Activated CD4-positive, alpha-beta T cell treated with anti-CD3 and anti-CD28 coated beads for 4 hours (primary cell): ENCODE data around the gene ZMYM2.
"Not testable (repeated sequence)": the region's sequence is repeated elsewhere in the genome, so short reads cannot be mapped to it uniquely, and the experiment has no call there.

ENCODE experiments used
- DNase-seq, 2 donors: peaks; one replicate each; pipeline ENCODE4 v3.0.0-alpha.2; 2020

ZMYM2 gene

DNA sequence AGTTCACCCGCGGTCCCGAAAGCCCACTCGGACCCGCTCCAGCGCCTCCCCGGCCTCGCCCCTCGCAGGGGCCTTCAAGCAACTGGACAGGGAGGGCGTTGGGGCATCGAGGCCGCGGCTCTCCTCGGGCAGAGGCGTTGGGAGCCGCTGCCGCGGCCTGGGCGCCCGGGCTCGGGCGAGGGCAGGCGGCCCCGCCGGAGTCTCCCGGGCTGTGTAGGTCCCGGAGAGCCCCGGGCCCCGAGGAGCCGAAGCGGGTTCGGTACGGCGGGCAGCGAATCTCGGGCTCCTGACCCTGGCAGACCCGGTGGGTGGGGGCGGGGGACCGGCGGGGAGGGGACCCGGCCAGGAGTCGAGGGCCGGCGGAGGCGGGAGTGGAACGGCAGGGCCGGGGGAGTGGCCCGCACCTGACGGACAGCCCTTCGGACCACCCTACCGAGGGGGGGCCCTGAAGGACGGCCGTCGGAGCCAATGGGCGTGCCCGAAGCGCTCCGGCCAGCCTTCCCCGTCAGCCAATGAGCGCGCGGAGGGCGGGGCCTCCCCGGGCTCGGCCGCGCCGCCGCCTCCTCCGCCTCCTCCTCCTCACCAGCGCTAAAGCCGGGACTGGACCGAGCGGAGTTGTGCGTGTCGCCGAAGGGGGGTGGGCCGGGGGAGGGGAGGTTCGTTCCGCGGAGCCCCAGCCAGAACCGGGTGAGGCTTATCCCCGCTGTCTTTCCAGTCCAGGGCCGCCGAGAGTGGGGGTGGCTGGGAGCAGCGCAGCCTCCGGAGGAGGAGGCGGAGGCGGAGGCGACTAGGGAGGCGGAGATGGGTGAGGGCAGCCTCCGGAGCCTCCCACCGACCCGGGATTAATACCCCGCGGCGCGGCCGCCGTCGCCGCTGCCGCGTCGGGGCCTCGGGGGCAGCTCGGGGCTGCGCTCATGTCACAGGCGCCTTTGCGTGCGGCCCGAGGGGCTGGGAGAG, at the start of gene ZMYM2:
ZMYM2 (plus strand) TSS at position 573 of the 957 bp plus-strand sequence. CDS start 34,346 bp downstream, outside the sequence.
- peak; percentile 96 to 97 for DNase-seq

DNA sequence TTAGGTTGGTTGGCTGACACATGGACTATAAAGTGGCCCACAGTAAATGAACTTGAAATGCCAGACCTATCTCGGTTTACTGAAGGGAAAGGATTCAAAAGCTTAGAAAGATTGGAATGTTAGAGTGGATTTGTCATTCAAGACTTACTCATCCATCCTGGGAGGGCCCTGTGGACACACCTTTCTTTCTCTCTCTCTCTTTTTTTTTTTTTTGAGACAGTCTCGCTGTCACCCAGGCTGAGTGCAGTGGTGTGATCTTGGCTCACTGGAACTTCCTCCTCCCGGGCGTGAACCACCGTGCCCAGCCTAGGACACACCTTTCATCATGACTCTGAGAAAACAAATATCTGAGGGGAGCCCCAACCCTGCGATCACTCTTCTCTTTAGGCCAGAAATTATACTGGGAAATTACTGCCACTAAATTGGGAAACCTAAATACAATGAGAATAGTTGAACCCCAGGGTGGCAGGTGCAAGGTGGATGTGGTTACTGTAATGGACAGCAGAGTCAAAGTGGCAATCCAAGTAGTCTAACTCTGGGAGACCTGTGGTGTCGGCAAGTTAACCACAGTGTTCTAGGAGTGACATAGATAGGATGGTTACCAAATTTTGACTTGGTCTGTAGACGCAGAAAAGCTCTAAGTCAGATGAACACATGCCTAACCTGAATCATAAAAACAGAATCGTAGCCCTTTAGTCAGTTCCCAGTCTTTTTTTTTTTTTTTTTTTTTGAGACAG, 48.0 kb upstream of the ZMYM2 start:
- DNase-seq = no peak

DNA sequence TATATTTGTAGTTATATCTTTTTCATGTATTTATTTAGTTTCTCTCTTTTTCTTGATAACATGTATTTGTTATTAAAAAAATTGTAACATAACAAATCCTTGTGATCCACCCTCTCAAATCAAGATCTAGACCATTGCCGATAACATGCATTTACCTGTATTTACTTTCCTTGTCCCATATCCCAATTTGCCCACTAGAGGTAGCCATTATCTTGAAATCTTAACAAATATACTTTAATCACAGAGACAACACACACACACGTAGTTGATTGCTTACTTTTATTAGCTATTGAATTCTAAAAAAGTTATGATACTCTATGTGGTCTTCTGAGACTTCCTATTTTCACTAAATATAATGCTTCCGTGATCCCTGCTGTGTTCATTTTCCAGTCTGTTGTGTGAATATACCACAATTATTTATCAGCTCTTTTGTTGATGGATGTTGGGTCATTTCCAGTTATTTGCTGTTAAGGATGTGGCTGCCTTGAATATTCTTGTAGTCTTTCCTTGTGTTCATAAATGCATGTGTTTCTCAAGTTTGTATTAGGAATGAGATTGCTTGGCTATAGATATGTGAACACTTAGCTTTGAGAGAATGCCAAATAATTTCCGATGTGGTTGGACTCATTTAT, 31.3 kb upstream of the ZMYM2 start:
- no peak for DNase-seq

DNA sequence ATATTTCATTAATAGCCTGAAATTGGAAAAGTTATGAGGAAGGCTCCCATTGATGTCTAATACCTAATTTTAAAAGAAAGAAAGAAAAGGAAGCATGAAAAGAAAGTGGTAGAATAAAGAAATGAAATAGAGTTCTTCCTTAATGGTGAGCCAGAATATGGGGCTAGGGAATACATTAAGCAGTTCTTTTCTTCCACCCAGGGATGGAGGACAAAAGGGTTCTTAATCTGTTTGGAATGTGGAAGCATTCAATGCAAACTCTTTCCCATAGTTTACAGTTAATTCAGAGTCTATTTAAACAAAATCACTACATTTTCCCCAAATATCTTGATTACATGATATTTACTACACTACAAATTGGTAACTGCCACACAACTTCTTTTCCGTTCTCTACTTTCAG, 18.4 kb upstream of the ZMYM2 start:
- DNase-seq = no peak

DNA sequence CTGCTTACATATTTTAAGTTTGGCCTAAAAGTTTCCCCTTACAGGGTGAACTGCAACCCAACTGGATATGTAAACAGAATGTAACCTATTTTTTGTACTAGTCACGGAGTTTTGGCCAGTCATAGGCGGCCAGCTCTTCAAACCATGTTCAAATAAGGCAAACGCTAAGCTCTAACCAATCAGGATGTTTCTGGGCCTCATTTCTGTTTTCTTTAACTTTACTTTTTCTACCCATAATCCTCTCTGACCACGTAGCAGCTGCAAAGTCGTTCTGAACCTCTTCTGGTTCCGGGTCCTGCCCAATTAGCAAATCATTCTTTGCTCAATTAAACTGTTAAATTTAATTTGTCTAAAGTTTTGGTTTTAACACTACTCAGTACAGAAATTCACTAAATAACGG, 8.2 kb upstream of the ZMYM2 start:
- no peak for DNase-seq

DNA sequence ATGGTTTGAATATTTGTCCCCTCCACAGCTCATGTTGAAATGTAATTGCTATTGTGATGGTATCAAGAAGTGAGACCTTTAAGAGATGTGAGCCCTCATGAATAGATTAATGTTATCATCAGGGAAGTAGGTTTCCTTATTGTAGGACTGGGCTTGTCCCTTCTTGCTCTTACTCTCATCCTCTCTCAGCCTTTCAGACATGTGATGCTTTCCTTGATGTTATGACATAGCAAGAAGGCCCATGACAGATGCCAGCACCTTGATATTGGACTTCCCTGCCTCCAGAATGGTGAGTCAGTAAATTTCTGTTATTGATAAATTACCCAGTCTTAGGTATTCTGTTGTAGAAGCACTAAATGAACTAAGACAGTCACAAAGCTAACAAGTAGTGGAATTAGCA, 5.7 kb upstream of the ZMYM2 start:
- no peak for DNase-seq

DNA sequence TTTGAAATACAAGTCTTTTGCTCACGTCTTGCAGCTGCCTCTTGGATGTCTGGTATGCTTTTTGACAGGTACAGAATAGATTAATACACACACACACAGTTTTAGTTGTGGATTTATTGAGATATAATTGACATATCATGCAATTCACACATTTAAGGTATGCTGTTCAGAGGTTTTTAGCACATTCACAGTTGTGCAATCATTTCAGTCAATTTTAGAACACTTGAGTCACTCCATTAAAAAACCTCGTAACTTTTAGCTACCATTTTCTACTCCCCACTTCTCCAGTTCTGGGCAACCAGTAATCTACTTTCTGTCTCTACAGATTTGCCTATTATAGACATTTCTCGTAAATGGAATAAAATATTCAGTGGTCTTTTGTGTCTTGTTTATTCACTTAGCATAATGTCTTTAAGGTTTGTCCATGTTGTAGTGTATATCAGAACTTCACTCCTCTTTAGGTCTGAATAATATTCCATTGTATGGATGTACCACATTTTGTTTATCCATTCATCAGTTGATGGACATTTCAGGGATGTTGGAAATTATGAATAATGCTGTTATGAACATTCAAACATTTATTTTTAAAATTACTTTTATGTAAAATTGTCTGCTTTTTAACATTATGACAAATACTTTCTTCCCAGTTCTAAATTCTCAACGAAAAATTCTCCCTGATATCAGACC, 2.5 kb upstream of the ZMYM2 start:
- no peak for DNase-seq

DNA sequence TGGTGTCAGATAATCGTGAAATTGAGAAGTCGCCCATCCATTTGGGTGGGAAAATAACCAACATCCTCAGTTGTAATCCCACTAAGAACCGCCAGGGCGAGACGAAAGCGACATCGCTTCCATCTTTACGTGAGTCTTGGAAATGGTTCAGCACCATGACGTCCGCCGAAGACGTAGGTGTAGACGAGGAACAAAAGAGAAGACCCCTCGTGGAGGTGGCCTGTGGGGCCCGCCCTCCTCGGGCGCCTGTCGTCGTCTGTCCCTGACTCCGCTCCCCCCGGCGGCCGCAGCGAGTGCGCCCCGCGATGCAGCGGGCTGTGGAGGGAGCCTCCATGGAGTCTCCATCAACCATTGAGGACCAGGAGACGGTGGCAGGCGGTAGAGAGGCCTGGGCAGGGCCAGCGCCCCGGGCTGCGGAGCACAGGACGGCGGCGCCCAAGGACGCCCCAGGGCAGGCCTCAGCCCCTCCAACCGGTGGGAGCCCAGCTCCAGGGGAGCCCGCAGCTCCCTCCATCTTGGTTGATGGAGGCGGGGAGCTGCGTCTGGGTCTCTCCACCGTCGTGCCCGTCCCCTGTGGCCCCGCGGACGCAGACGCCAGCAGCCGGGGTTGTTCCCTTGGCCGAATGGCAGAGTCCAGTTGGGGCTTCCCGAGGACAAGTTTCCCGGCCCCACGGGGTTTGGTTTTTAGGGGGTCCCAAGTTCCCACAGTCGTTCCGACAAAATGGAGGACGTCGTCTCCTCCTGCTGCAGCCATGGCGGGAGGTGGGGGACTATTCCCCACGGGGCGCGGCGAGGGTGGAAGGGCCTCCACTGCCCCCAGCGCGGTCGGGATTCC, 990 bp upstream of the ZMYM2 start:
- peak; percentile 80 to 83 for DNase-seq

DNA sequence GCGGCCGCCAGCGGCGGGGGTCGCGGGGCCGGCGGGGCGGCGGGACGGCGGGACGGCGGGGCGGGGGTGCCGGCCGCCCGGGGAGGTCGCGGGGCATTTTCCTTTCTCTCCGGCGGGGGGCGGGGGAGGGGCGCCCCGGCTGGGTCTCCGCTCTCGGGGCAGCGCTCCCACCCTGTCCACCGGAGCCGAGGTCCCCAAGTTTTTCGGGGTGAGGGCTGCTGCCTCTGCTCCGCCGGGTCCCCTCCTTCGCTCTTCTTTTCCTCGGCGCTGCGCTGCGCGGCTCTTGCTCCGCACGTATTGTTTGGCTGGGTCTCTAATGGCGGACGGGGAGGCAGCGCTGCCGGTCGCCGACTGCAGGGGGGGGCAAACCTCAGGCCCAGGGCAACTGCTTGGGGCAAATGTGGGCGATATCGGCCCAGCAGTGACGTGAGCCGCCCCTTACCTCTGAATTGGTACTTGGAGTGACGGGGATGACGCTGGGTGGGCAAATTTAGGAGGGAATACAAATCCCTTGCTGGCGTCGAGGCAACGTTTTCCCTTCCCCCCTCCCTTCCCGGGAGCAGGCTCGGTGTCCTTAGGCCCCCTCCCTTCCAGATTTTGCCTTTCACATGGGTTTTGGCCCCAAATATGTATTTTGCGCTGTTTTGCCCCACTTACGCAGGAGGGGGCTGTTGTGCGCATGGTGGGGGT, 759 bp downstream of the ZMYM2 start:
- peak; percentile 64 to 65 for DNase-seq

DNA sequence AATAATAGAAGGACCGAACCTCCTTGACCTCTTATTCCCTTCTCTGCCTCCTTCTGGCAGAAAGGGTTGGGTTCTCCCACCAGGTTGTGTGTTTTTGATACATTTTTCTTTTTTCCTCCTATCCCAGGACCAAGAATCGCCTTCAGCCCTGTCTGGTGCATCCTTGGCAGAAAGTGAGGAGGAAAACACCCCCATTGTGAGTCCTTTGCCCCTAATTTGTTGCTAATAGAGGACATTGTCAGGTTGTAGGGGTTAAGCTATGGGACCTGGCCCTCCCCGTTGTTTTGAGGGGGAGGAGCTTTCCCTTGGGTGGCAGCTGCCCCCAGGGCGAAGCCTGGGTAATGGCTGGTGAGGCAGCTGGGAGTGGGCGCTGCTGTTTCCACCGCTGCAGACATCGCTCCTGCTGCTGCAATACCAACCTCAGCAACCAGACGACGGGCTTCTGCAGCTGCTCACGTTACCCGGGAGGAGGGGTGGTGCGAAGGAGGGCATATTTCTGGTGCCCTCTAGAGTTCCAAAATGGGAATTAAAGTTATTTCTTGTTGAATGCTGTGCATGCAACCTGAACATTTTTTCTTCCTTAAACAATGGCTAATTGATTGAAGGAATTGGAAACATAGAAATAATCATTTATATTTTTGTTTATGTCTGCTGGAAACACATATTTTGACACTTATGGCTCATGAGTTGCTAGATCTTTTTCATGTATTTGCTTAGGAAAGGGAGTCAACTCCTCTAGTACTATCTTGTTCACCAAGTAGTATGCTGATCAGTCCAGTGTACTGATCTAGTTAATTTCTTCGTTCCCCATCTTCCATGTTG, 1.5 kb downstream of the ZMYM2 start:
- peak; percentile 86 to 89 for DNase-seq

DNA sequence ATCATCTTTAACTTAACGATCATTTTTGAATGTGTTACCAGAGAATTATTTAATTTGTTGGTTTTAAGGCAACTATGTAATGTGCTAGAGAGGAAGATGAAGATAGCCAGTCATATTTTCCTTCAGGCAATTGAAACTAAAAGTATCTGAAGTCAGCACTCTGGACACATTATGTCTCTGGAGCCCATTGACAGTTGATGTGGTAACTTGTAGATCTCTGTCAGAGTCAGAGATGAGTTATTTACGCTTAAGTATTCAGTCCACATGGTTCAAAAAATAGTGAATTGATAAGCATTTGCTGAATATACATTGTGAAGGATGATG, 2.1 kb downstream of the ZMYM2 start:
- DNase-seq = no peak

DNA sequence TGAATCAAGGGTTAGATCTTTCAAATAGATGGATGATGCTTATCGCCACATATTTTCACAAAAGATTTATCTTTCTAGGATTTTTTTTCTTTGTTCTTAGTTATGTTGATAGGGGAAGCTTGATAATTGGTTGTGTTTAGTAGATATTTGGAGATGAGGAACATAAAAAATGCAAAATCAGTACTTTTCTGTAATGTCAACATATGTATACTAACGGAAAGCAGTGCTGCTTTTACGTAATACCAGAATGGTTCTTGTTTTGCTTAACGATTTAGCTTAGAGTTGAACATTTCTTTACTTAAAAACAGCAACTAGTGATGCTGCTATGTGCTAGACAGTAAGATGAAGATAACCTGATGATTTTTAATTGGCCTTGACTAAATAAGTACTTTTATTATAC, 3.0 kb downstream of the ZMYM2 start:
- no peak for DNase-seq

DNA sequence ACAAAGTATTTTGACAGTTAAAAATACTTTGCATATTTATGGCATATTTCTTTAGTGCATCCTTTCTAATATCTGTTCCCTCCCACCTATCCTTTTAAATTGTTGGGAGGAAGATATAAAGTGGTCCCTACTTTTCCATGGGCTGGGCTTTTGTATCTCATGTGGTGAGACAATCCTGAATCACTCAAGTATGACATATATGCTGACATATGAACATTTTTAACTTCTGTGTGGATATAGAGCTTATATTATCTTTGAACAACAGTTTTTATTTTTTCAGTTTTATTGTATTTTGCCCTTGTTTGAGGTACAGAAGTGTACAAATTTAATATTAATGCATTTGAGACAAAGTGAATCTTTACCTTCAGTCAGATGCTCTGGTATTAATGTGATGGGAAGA, 3.4 kb downstream of the ZMYM2 start:
- DNase-seq = no peak

DNA sequence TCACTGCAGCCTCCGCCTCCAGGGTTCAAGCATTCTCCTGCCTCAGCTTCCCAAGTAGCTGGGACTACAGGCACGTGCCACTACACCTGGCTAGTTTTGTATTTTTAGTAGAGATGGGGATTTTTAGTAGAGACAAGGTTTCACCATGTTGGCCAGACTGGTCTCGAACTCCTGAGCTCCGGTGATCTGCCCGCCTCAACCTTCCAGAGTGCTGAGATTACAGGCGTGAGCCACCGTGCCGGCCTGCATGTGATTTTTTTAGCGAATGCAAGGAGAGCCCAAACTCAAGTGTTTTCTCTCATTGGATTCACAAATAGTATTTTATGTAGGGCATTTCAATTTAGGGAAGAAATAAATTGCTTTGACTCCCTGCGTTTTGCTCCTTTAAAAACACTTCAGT, 4.4 kb downstream of the ZMYM2 start:
- DNase-seq = no peak

DNA sequence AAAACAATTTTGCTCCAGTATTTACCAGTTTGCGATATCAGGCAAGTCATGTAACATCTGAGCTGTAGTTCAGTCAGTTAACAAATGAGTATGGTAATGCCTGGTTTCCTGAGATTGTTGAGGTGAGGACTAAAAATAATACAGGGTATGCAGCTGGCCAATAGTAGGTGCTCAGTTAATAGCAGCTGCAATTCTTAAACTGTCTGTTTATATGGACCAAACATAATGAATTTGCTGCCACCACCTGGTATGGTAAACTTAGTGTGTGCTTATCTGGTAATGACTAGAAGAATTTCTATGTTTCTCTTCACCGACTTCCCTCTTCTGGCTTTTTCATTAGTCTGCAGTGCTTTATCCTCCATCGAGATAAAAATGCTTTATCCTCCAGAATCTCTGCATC, 9.1 kb downstream of the ZMYM2 start:
- no peak for DNase-seq

DNA sequence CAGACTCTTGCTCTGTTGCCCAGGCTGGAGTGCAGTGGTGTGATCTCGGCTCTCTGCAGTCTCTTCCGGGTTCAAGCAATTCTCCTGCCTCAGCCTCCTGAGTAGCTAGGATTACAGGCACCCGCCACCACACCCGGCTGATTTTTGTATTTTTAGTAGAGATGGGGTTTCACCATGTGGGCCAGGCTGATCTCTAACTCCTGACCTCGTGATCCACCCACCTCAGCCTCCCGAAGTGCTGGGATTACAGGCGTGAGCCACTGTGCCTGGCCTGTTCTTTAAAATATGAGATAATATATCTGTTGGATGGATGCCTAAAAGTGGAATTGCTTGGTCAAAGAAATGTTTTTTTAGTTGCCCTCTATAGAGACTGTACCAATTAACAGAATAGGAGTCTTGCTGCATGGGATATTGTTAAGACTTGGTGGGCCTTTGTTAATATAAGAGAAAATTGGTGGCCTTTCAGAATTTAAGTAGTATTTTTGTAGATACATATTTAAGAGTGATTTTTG, 16.0 kb downstream of the ZMYM2 start:
- DNase-seq = not testable (repeated sequence)

DNA sequence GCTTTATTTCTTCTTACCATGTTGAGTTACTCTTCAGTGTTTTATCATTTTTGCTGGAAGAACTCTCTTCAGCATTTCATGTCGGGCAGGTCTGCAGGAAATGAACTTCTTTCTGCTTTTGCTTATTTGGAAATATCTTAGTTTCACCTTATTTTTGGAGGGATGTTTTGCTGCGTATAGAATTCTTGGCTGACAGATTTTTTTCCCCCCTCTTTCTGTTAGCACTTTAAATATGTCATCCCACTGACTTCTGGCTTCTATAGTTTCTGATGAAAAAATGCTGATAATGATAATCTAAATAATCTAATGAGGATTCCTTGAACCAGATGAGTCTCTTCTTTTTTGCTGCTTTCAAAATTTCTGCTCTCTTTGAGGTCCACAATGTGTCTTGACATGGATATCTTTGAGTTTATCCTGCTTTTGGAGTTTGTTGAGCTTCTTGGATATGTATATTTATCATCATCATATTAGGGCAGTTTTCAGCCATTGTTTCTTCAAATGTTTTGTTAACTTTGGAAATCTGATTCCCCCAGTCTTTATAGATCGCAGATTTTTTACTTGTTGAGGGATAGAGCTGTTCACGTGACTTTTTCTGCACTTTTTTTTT, 20.4 kb downstream of the ZMYM2 start:
- DNase-seq = no peak

DNA sequence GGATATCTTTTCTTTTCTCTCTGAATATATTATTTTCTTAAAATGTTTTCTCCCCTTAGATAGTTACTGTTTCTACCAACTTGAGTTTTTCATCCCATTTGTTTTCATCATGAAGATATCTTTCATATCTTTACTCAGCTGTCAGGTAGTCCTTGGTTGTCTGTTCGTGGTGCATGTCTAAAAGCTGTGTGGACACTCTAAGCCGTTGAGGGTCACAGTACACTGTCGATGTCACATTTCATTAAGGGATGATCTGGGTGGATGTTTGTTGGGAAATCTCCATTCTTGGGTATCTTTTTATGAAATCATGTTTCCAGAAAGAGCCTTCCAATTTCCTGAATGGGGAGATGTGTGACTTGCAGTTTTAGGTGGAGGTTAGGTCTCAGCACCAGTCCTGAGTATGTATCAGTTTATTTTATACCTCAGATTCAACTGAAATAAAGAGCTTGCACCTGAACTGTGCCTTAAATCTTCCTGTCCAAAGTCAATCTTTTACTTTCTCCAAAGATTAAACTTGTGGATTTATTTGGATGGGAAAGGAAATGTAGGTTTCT, 23.2 kb downstream of the ZMYM2 start:
- no peak for DNase-seq

DNA sequence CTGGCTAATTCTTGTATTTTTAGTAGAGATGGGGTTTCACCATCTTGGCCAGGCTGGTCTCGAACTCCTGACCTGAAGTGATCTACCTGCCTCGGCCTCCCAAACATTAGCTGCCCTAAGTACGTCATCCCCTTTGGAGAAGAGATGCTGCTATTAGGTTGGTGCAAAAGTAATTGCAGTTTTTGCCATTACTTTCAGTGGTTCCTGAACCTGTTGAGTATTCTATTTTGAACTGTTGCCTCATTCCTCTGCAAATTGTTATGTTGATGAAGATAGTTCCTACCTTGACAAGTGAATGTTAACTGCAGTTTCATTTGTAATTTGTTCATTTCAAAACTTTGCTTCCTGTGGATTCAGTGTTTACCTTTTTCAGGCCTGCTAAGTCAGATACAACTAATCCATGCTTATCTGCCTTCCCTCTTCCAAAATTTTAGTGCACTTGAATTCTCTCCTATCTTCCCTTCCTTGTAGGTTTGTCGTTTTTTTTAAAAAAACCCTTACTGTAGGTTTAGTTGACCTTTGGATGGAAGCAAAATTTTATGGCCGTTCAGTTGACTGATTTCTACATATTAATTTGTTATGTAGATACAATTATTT, 24.0 kb downstream of the ZMYM2 start:
- no peak for DNase-seq
